ENCODE measurements around the gene P3H4. TPM values are rescaled to one million over a fixed set of nuclear protein-coding genes. Genes with fewer than 3 reads are reported as not detected.

P3H4 gene
- total RNA-seq, 2 experiments from 2014 or later: 1.3 to 2.3 TPM

GRCh38 chr17:41775394-41776226 is 36.1 kb downstream of the P3H4 start:
- Histone ChIP-seq H3K36me3 (ENCODE audit: insufficient read depth, low read length) (no peaks in the 10 kb centered on the region), H3K4me1 (ENCODE audit: insufficient read depth, low read length) (no peaks in the 10 kb centered on the region), H3K9me3 (ENCODE audit: control insufficient read depth in 1 of 2, insufficient read depth in 1 of 2, low read length in 2 of 2) (no peaks in the 10 kb centered on the region), H3K27ac (ENCODE audit: low read depth in 1 of 2, low read length in 2 of 2) (no peak overlapping the region), H3K27me3 (ENCODE audit: control insufficient read depth in 1 of 2, insufficient read depth in 2 of 2, low read length in 2 of 2) (no peaks in the 10 kb centered on the region), H3K4me3 (ENCODE audit: low read length) (no peak overlapping the region)
- Mint-ChIP-seq H3K36me3 (ENCODE audit: low read depth) (no peaks in the 10 kb centered on the region), H3K27ac (no peak overlapping the region), H3K4me1 (ENCODE audit: low read depth) (no peaks in the 10 kb centered on the region), H3K27me3 (no peaks in the 10 kb centered on the region), H3K9me3 (no peaks in the 10 kb centered on the region), H3K4me3 (no peak overlapping the region)
- POLR2A ChIA-PET: no interaction called here
- DNase-seq (no peak), ATAC-seq (ENCODE audit: poor library complexity) (no peak)
- TF ChIP-seq, protein P1, sequence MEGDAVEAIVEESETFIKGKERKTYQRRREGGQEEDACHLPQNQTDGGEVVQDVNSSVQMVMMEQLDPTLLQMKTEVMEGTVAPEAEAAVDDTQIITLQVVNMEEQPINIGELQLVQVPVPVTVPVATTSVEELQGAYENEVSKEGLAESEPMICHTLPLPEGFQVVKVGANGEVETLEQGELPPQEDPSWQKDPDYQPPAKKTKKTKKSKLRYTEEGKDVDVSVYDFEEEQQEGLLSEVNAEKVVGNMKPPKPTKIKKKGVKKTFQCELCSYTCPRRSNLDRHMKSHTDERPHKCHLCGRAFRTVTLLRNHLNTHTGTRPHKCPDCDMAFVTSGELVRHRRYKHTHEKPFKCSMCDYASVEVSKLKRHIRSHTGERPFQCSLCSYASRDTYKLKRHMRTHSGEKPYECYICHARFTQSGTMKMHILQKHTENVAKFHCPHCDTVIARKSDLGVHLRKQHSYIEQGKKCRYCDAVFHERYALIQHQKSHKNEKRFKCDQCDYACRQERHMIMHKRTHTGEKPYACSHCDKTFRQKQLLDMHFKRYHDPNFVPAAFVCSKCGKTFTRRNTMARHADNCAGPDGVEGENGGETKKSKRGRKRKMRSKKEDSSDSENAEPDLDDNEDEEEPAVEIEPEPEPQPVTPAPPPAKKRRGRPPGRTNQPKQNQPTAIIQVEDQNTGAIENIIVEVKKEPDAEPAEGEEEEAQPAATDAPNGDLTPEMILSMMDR (IDR thresholded peaks at IDR 0.05): no peak
- CTCF ChIA-PET: no interaction called here
- intact Hi-C loops (cut with DNase I, micrococcal nuclease): no loop called here

- Histone ChIP-seq H3K36me3 (ENCODE audit: insufficient read depth, low read length) (no peaks in the 10 kb centered on the region), H3K27ac (ENCODE audit: low read depth in 1 of 2, low read length in 2 of 2) (no peak overlapping the region), H3K27me3 (ENCODE audit: control insufficient read depth in 1 of 2, insufficient read depth in 2 of 2, low read length in 2 of 2) (no peaks in the 10 kb centered on the region), H3K4me1 (ENCODE audit: insufficient read depth, low read length) (no peaks in the 10 kb centered on the region), H3K4me3 (ENCODE audit: low read length) (no peak overlapping the region), H3K9me3 (ENCODE audit: control insufficient read depth in 1 of 2, insufficient read depth in 1 of 2, low read length in 2 of 2) (no peaks in the 10 kb centered on the region)
- TF ChIP-seq, protein P1 (IDR thresholded peaks at IDR 0.05): no peak
- no peaks in the 10 kb centered on the region for H3K27me3 Mint-ChIP-seq
- no peak for ATAC-seq (ENCODE audit: poor library complexity)
- intact Hi-C loops (cut with DNase I, micrococcal nuclease): no loop called here
- ChIA-PET CTCF (no interaction called here), POLR2A (no interaction called here)
- H3K9me3 Mint-ChIP-seq: no peaks in the 10 kb centered on the region
- H3K4me3 Mint-ChIP-seq: no peak overlapping the region
- H3K4me1 Mint-ChIP-seq (ENCODE audit: low read depth): no peaks in the 10 kb centered on the region
- DNase-seq: no peak
- no peak overlapping the region for H3K27ac Mint-ChIP-seq
- no peaks in the 10 kb centered on the region for H3K36me3 Mint-ChIP-seq (ENCODE audit: low read depth)
Observed at GRCh38 chr17:41773731-41774193, 38.0 kb downstream of the P3H4 start.

DNA sequence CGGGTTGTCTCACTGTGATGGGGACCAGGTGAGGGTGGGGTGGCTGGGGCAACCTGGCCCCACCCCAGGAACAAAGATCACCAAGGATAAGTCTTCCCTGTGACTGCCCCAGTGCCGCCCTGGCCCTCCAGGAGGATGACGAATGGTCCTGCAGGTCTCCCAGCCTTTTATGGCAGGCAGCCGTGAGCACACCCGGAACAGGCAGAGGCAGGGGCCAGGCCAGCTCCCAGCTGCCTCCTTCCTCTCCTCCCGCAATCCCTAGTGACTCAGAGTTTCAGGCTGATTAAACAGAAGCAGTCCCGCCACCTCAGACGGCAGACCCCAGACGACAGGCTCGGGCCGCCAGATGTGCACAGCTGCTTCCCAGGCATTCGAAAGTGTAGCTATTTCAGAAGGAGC is 38.6 kb downstream of the P3H4 start:
- CTCF ChIA-PET: no interaction called here
- ATAC-seq (ENCODE audit: poor library complexity): no peak

More for the DNA sequence above, 38.6 kb downstream of the P3H4 start:
- Mint-ChIP-seq H3K4me3 (no peak overlapping the region), H3K36me3 (ENCODE audit: low read depth) (no peaks in the 10 kb centered on the region), H3K9me3 (no peaks in the 10 kb centered on the region), H3K4me1 (ENCODE audit: low read depth) (no peaks in the 10 kb centered on the region), H3K27me3 (no peaks in the 10 kb centered on the region), H3K27ac (no peak overlapping the region)
- TF ChIP-seq, protein P1 (IDR thresholded peaks at IDR 0.05): no peak
- Histone ChIP-seq H3K9me3 (ENCODE audit: control insufficient read depth in 1 of 2, insufficient read depth in 1 of 2, low read length in 2 of 2) (no peaks in the 10 kb centered on the region), H3K27me3 (ENCODE audit: control insufficient read depth in 1 of 2, insufficient read depth in 2 of 2, low read length in 2 of 2) (no peaks in the 10 kb centered on the region), H3K36me3 (ENCODE audit: insufficient read depth, low read length) (no peaks in the 10 kb centered on the region), H3K4me1 (ENCODE audit: insufficient read depth, low read length) (no peaks in the 10 kb centered on the region), H3K27ac (ENCODE audit: low read depth in 1 of 2, low read length in 2 of 2) (no peak overlapping the region), H3K4me3 (ENCODE audit: low read length) (no peak overlapping the region)
- DNase-seq: no peak
- intact Hi-C loops (cut with DNase I, micrococcal nuclease): no loop called here
- POLR2A ChIA-PET: no interaction called here
